DMS153 treated with DMSO at 0.1 percent for 48 hours (cell line): ENCODE data around the gene IPO9.
A peak's percentile ranks its signal among the peaks of the same experiment; 100 is the strongest.

ENCODE experiments used
- DNase-seq: peaks from one replicate; lab custom pipeline; 2025; ENCODE audit not compliant: unreplicated experiment; lab: John Stamatoyannopoulos, UW

The IPO9 gene

DNA sequence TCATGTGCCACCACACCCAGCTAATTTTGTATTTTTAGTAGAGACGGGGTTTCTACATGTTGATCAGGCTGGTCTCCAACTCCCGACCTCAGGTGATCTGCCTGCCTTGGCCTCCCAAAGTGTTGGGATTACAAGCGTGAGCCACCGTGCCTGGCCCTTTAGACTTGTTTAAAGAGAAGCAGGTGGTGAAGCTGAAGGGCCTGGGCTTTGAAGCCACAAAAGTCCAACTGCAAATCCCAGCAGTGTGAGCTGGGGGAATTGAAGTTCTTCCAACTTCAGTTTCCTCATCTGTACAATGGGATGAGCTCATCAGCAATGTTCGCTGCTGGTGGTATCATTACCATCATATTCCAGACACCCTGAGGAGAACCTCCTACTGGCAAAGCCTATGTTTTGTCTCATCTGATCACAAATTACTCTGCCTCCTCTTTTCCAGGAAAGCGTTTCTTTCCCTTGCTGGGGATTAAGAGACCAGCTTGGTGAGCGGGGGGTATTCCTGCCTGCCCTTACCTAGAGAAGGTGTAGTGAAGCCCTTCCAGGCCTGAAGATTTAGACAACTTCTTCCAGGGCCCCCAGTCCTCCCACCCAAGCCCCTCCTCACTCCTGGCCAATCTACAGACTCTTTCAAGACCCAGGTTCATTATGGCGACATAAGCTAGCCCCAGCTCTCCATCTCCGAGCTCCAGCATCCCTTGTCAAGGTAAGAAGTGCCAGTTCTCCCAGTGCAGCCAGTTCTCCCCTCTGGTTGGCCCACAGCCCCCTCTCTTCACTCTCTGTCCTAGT is 57.3 kb downstream of the IPO9 start:
- no peak for DNase-seq

DNA sequence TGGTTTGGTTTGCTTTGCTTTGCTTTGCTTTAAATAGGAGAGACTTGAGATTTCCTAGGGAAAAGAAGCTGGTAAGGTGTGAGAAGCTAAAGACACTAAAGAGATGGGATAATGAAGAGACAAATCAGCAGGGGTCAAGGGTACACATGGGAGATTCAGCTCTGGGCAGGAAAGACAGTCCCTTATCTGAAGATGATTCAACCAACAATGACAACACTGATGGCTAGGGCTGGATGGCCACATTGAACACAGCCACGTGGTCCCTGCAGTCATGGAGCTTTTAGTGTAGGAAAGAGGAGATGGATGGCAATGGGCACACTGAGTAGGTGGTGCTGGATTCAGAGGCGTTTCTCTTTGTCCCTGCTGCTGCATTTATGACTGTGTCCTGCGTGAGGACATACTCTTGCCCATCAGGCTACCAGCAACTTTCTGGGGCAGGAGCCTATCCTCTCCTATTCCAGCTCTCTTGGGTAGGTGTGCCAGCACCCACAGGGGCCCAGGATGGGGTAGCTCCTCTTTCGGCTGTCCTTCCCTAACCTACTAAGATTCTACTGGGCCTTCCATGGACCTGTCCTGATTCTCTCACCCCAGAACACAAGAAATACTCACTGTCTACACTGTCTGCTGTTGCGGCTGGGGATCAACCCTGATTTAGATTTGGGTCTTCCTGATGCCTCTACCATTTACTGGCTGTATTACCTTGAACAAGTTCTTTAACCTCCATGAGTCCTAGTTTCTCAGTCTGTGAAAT is 58.3 kb downstream of the IPO9 start:
- no peak for DNase-seq

DNA sequence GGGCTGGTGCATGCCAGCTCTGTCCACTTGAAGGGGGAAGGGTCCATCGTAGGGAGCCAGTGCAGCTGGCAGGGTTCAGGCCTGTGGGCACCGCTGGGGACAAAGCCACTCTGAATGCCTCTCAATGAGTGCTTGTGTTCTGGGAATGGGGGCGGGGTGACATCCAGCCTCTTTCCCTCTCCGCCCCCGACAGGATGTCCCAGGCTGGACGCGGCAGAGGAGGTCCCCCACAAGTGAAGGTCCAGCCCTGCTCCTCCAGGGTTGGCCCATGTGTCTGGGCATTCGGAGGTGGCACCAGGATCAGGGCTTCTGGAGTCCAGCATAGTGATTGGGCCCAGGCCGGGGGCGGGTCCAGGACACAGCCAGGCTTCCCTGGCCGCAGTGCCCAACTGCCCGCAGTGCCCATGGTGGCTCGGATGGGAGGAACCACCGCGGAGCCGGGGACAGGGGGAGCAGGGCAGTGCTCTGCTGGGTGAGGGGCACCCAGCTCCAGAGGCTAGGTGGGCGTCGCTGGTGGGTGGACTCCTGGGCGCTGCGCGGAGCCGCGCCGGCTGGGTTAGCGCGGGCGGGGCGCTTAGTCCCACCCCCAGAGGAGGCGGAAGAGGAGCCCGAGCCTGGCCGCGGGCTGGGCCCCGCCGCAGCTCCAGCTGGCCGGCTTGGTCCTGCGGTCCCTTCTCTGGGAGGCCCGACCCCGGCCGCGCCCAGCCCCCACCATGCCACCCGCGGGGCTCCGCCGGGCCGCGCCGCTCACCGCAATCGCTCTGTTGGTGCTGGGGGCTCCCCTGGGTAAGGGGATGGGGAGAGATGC is 59.5 kb downstream of the IPO9 start, which contains the start of gene SHISA4:
TSS of gene SHISA4 (plus strand) at position 617 of the 808 bp plus-strand sequence. CDS start at position 714, 97 bp downstream.
- DNase-seq: peak; percentile 16

DNA sequence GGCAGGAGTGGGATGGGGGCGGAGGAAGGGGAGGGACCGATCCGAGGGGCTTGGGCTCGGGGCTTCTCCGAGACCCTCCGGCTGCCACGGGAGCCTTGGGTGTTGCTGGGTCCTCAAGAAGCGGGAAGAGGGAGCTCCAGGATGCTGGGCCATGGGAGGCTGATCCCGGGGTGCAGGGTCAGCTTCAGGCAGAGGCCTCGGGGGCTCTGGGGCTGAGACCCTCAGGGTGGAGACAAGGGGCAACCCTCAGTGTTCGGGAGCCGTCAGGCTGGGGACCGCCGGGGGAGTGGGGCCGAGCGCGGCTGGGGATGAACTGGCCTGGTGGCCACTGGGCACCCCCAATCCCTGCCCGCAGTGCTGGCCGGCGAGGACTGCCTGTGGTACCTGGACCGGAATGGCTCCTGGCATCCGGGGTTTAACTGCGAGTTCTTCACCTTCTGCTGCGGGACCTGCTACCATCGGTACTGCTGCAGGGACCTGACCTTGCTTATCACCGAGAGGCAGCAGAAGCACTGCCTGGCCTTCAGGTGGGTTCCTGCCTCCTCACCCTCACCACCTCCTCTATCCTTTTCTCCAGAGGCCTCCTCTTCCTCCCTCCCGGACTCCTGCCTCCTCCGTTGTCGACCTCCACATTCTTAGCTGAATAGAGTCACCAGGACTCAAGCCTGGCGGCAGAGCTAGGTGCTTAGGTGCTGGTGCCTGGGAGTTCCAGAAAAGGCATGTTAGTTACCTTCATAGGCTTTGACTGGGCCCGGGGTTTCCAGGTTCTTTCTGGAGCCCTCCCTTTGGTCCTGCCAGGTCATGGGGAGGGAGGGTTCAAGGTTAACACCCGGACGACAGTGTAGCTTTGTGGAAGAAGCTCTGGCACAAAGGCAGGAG is 60.4 kb downstream of the IPO9 start:
- no peak for DNase-seq

DNA sequence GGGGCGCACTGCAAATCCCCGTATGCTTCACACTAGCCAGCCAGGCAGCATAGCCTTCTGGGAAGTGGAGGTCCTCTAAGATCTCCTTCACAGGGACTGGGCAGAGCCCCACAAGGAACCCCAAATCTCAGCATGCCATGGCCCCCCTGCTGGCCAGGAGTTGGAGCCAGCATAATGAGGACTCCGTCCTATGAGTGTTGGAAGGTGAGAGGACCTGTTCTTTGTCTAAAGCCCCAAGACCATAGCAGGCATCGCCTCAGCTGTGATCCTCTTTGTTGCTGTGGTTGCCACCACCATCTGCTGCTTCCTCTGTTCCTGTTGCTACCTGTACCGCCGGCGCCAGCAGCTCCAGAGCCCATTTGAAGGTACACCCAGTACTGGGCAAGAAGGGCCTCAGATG is 61.3 kb downstream of the IPO9 start:
- no peak for DNase-seq

DNA sequence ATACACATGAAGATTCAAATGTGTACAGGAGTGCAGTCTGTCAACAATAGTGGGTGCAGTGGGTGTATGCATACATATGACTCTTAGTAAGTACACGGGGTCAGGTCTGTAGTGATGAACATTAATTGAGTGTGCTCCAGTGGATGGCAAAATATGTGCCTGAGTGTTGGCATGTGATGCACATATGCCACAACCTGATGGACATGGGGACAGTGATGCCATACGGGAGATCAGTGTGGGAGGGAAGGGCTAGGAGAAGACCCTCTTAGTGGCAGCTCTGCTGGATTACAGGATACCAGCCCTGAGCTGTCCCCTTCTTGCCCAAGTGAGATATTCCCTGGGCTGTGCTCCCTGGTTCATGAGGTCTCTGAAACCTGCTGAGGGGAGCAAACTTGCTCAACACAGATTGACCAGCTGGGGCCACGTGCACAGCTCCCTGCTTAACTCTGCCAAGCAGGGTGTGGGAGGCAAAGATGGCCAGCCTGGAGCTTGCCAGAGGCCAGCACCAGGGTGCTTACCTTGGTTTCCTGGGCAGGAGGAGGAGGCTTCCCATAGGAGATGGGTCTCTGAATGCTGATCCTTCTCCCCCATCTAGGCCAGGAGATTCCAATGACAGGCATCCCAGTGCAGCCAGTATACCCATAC is 62.0 kb downstream of the IPO9 start:
- DNase-seq: no peak

DNA sequence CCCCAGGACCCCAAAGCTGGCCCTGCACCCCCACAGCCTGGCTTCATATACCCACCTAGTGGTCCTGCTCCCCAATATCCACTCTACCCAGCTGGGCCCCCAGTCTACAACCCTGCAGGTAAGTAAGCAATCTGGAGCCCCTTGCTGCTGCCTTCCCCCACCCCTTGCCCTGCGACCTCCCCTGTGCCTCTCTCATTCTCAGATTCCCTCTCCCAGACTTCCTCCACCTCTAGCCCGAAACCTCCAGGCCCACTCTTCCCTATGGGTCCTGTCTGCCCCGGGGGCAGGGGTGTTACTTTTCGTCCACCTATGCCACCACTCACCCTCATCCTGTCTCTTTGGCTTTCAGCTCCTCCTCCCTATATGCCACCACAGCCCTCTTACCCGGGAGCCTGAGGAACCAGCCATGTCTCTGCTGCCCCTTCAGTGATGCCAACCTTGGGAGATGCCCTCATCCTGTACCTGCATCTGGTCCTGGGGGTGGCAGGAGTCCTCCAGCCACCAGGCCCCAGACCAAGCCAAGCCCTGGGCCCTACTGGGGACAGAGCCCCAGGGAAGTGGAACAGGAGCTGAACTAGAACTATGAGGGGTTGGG is 62.6 kb downstream of the IPO9 start:
- no peak for DNase-seq

DNA sequence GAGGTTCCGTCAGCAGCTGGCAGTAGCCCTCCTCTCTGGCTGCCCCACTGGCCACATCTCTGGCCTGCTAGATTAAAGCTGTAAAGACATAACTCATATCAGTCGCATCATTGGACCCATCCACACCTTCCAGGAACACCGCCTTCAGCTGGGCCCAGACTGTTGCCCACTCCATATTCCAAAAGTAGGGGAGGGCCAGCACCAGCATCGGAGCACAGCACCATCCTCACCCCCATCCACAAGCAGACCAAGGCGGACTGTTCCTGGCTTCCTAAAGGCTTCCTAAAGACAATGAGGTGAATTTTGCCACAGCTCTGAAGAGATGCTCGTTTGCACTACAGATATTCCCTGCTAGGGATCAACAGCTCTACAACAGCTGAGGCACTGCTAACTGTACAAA is 63.3 kb downstream of the IPO9 start:
- DNase-seq: no peak

- DNase-seq: no peak
Observed at GRCh38 chr1:201893431-201893830, 64.5 kb downstream of the IPO9 start.

DNA sequence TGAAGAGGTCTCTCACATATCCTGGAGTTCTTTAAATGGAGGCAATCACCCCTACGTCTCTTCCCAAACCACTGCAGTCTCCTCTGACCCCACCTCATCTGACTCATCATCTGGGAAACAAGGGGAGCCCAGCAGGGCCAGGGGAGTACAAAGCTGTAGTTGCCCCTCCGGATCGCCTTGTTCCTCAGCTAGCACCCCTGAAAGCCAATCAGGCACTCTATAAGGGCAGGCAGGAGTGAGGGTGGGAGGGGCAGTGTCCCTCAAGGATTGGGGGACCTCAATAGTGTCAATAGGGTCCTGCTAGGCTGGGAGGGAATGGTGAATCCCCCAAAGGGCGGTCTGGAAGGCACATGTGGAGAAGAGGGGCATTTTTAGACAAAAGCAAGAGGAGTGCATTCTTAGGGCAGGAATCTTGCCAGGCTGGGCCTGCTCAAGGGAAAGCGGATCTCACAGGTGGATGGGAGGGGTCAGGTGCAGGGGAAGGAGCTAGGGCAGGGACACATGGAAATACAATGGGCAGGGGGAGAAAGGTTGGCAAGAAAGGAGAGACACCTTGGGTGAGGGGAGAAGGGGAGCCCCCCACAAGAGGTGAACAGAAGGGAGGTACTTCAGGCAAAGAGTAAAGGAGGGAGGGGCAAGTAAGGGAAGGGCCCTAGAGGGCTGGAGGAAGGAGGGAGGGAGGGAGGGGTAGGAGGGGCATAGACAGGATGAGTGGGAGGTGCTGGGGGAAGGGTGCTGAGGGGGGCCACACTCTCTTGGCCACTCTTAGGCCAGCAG is 65.6 kb downstream of the IPO9 start:
- DNase-seq: no peak

DNA sequence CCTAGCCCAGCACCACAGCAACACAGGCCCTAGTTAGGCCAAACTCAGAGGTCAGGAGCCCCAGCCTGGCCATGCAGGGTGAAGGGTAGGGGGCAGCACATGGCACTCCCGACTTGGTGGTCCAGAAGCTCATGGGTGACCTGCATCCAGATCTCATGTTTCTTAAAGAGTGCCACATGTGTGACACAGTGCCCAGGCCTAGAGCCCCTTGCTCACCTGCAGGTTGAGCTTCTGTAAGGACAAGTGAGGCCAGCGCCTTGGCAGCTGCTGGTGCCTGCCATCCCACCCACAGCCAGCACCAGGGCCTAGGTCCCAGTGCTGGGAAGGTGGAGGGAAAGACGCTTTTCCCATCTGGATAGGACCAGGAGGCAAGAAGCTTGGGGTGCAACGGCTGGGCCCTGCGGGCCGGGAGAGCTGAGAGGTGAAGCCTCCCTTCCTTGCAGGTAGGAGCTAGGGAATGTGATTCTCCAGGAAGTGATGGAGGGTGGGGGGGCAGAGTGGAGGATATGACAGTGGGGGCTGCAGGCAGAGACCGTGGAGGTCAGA is 66.2 kb downstream of the IPO9 start:
- DNase-seq: no peak

- DNase-seq: peak; percentile 95
Observed at GRCh38 chr1:201895913-201896807, 67.2 kb downstream of the IPO9 start.

- no peak for DNase-seq
Observed at GRCh38 chr1:201896951-201897391, 68.0 kb downstream of the IPO9 start.

DNA sequence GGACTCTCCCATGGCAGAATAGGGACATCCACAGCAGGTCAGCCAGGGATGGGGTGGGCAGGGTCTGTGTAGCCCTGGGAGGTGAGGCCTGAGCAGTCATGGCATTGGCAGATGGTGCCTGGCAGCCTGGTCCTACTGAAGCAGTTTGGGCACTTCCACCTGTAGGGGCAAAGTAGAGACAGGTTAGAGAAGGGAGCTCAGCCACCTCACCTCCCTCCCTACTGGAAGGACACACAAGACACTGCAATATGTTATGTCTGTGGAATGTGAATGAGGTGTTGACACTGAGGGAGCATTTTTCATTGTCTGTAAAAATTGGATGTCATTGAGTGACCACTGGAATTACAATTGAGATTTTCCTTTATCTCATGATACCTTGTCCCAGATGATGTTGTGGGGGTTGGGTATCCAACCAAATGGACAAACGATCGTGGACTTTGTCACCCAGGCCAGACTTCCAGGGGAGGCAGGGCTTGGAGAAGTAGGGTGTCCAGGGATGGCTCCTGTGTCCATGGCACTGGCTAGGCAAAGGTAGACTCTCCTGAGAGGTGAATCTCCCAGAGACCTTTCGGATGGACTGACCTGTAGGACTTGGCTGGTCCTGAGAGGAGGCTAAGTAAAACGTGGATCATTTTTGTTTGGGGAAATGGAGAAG is 69.4 kb downstream of the IPO9 start:
- DNase-seq: no peak

DNA sequence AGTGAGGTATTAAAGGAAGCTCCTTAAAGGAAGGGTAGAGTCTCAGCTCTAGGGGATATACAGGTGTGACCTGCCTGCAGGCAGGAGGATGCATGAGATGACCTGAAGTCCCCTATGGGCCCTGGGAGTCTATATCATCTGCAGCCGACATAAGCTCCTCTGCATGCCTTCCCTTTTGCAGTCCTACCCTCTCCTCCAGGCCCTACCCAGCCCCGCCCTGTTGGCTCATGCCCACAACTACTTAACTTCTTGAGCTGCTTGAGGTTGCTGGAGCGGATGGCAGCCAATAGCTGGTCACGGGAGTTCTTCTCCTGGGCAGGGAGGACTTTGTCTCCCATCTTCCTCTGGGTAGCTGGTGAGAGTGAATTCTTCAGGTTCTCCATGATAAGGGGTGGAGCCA is 70.0 kb downstream of the IPO9 start:
- DNase-seq: no peak

DNA sequence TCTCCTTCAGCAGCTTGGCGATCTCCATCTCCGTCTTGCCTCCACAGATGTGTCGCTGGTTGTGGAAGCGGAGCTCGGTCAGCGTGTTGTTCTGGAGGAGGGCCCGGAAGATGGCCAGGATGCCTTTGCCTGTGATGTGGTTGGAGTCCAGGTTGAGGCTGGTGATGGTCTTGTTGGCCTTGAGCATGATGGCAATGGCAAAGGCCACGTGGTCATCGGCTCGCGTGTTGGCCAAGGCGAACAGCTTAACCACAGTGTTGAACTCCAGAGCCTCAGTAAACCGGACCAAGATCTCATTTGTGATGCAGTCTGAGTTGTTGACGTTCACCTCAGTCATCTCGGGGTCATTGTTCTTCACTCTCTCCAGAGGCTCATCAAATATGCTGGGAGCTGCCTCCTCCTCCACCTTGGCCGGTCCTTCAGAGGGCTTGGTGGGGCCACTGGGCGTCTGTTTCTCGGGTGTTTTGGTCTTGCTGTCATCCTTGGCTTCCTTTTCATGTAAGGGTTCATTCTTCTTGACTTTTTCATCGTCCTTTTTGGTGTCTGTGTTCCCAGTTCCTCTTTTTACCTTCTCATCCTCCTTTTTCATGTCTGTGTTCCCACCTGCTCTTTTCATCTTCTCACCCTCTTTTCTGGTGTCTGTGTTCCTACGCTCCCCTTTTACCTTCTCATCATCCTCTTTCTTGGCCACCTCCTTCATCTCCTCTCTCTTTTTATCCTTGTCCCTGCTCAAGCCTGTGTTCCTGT is 70.9 kb downstream of the IPO9 start:
- no peak for DNase-seq
